ENCODE results near the gene RFESD. TPM values are rescaled to one million over a fixed set of nuclear protein-coding genes. Genes with fewer than 3 reads are reported as not detected.

The RFESD gene
- polyA plus RNA-seq, 1 donor from 2014 or later = 4.1 TPM

- no peaks in the 10 kb centered on the region for H3K27me3 Mint-ChIP-seq
- H3K27ac Mint-ChIP-seq = no peak overlapping the region
- H3K9me3 Mint-ChIP-seq = peaks cover 0 to 1% (median 0%) of the 10 kb centered on the region in 3 donors
- H3K36me3 Mint-ChIP-seq = no peaks in the 10 kb centered on the region
- no peak overlapping the region for H3K4me3 Mint-ChIP-seq
- H3K4me1 Mint-ChIP-seq = peaks cover 0 to 1% (median 0%) of the 10 kb centered on the region in 3 donors
Observed at GRCh38 chr5:95667061-95667618, 20.6 kb downstream of the RFESD start.

DNA sequence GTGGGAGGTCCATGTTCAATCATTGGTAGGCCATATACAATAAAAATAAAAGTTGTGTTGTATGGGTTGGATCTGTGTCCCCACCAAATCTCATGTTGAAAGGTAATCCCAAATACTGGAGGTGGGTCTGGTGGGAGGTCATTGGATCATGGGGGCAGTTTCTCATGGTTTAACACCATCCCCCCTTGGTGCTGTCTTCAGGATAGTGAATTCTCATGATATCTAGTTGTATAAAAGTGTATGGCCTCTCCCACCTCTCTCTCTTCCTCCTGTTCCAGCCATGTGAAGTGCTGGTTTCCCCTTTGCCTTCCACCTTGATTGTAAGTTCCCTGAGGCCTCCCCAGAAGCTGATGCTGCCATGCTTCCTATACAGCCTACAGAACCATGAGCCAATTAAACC lies 21.1 kb downstream of the RFESD start:
- Mint-ChIP-seq H3K27me3 (no peaks in the 10 kb centered on the region), H3K9me3 (peaks cover 0 to 1% (median 0%) of the 10 kb centered on the region in 3 donors), H3K36me3 (no peaks in the 10 kb centered on the region), H3K27ac (no peak overlapping the region), H3K4me1 (peaks cover 0 to 1% (median 0%) of the 10 kb centered on the region in 3 donors), H3K4me3 (no peak overlapping the region)

GRCh38 chr5:95668216-95668615 lies 21.6 kb downstream of the RFESD start:
- peaks cover 0 to 1% (median 0%) of the 10 kb centered on the region in 3 donors for H3K9me3 Mint-ChIP-seq
- H3K27me3 Mint-ChIP-seq = no peaks in the 10 kb centered on the region
- peaks cover 0 to 1% (median 0%) of the 10 kb centered on the region in 3 donors for H3K4me1 Mint-ChIP-seq
- no peak overlapping the region for H3K4me3 Mint-ChIP-seq
- H3K36me3 Mint-ChIP-seq = no peaks in the 10 kb centered on the region
- H3K27ac Mint-ChIP-seq = no peak overlapping the region

DNA sequence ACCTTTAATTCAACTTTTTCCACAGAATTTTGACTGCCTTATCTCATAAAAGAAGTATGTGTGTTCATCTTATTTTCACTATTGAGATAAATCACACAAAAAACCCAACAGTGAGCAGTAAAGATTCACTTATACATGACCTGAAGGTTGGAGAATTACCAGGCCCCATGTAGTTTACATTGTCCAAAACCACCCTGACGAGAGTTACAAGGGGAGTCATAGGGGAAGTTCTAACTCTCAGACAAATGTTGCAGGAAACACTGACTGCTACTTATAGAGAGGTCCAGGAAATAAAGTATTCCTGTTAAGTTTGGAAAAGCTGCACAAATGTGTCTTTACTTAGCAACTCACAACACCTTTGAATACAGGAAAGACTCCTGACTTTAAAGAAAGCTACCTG lies 22.2 kb downstream of the RFESD start:
- no peaks in the 10 kb centered on the region for H3K36me3 Mint-ChIP-seq
- H3K9me3 Mint-ChIP-seq = peaks cover 0 to 1% (median 0%) of the 10 kb centered on the region in 3 donors
- no peaks in the 10 kb centered on the region for H3K27me3 Mint-ChIP-seq
- no peak overlapping the region for H3K4me3 Mint-ChIP-seq
- H3K4me1 Mint-ChIP-seq = peaks cover 0 to 1% (median 0%) of the 10 kb centered on the region in 3 donors
- no peak overlapping the region for H3K27ac Mint-ChIP-seq

GRCh38 chr5:95669540-95669939 lies 23.0 kb downstream of the RFESD start:
- H3K36me3 Mint-ChIP-seq = no peaks in the 10 kb centered on the region
- H3K27ac Mint-ChIP-seq = no peak overlapping the region
- no peaks in the 10 kb centered on the region for H3K4me1 Mint-ChIP-seq
- peaks cover 0 to 1% (median 0%) of the 10 kb centered on the region in 3 donors for H3K9me3 Mint-ChIP-seq
- H3K4me3 Mint-ChIP-seq = no peak overlapping the region
- no peaks in the 10 kb centered on the region for H3K27me3 Mint-ChIP-seq

DNA sequence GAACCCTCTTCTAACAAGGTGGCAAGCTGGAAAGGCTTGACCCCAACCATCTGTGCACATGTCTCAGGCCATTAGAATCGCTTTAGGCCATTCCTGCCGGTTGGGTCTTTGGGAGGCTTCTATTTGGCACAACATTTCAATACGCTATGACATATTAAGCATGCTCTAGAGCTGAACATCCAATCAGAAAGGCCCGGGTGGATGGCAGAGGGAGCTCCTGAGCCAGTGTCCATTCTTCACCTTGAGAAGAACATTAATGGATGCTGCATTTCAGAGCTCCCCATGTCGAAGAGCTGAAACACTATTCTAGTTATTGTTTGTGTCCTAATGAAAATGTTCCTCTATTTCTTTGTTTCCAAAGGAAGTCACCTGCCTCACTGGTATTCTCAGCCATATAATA lies 23.4 kb downstream of the RFESD start:
- Mint-ChIP-seq H3K4me1 (no peaks in the 10 kb centered on the region), H3K36me3 (no peaks in the 10 kb centered on the region), H3K27me3 (no peaks in the 10 kb centered on the region), H3K9me3 (peaks cover 0 to 1% (median 0%) of the 10 kb centered on the region in 3 donors), H3K27ac (no peak overlapping the region), H3K4me3 (no peak overlapping the region)

DNA sequence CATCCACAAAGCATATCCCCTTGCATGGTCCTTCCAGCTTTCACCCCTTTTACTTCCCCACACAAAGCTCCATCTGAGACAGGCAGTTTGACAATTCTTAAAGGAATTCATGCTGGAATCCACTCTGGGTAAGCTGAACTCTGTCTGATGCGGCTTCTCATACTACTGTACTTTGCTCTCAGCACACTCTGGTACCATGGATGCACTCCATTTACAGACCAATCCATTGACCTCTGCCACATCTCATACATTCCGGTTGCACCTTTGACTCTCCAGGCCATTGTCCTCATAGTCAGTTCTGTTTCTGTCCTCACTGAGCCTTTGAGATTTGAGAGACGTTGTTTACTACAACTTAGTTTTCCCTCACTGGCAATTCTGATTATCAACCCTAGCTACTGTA lies 24.0 kb downstream of the RFESD start:
- Mint-ChIP-seq H3K4me1 (no peaks in the 10 kb centered on the region), H3K36me3 (no peaks in the 10 kb centered on the region), H3K27ac (no peak overlapping the region), H3K27me3 (no peaks in the 10 kb centered on the region), H3K4me3 (no peak overlapping the region), H3K9me3 (peaks cover 0 to 1% (median 0%) of the 10 kb centered on the region in 3 donors)

GRCh38 chr5:95671826-95672225 lies 25.2 kb downstream of the RFESD start:
- Mint-ChIP-seq H3K9me3 (peaks cover 0 to 1% (median 0%) of the 10 kb centered on the region in 3 donors), H3K4me3 (no peak overlapping the region), H3K4me1 (no peaks in the 10 kb centered on the region), H3K27me3 (no peaks in the 10 kb centered on the region), H3K27ac (no peak overlapping the region), H3K36me3 (no peaks in the 10 kb centered on the region)

GRCh38 chr5:95672641-95673040 lies 26.1 kb downstream of the RFESD start:
- Mint-ChIP-seq H3K27ac (no peak overlapping the region), H3K36me3 (no peaks in the 10 kb centered on the region), H3K4me1 (no peaks in the 10 kb centered on the region), H3K9me3 (peaks cover 0 to 1% (median 0%) of the 10 kb centered on the region in 3 donors), H3K4me3 (no peak overlapping the region), H3K27me3 (no peaks in the 10 kb centered on the region)

DNA sequence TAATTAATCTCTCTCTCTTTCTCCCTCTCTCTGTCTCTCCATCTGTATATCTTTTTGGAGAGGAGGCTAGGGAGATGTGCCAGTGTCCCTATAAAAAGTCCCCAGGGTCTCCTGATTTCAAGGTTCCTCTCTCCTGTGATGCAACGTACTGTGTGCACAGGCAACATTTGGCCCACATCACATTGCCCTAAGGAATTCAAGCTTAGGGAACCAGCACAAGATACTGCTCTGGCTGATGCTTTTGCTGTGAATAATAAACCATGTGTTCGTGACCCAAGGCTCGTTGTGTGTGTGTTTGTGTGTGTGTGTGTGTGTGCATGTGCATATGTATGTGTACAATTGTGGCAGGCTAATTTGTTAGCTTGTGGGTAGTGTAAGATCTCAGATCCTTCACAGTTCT lies 26.5 kb downstream of the RFESD start:
- Mint-ChIP-seq H3K9me3 (no peaks in the 10 kb centered on the region), H3K36me3 (no peaks in the 10 kb centered on the region), H3K4me1 (no peaks in the 10 kb centered on the region), H3K27me3 (no peaks in the 10 kb centered on the region), H3K27ac (no peak overlapping the region), H3K4me3 (no peak overlapping the region)

DNA sequence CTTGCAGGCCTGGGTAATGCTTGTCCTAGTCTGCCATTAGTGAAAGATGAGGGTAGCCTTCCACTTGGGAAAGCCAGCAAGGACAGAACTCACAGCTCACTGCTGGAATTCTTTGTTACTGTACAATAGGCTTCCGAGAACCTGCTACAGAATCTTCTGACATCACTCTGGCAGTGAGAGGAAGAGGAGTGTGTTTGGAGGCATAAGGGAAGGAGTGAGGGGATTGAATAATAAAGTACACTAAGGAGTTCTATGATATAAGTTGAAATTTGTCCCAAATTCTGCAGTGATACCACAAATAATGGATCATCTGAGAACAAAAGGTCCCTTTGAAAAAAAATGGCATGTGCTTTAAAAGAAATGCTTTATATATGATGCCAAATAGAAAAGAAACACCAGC lies 36.3 kb downstream of the RFESD start, which contains the start of gene SPATA9:
Gene SPATA9 (minus strand): TSS at position 101 of the 400 bp plus-strand sequence. CDS start 137 bp downstream, outside the sequence.
- Mint-ChIP-seq H3K9me3 (no peaks in the 10 kb centered on the region), H3K27ac (peak within 1 kb of the TSS in 1 of 3 donors; percentile 21), H3K36me3 (no peaks in the 10 kb centered on the region), H3K4me1 (no peaks in the 10 kb centered on the region), H3K4me3 (no peak within 1 kb of the TSS), H3K27me3 (peaks cover 13% of the 10 kb centered on the region)

DNA sequence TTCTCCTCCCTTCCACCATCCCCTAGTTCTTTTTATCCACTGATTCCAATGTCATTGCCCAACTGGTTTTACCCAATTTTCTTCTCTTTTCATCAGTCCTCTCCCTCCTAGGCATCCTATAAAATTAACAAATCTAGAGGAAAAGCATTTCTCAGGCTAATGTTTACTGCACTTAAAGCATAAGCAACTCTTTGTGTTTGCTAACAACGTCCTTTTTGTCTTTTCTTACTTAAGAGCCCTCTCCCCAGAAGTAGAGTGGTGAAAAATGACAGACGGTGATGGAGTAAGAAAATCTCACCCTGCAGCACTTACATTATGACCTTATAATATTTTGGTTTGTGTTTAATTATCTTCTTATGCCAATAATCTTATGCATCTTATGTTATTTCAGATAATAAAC lies 37.8 kb downstream of the RFESD start:
- no peaks in the 10 kb centered on the region for H3K9me3 Mint-ChIP-seq
- H3K27me3 Mint-ChIP-seq = peaks cover 13% of the 10 kb centered on the region
- no peak overlapping the region for H3K27ac Mint-ChIP-seq
- no peaks in the 10 kb centered on the region for H3K4me1 Mint-ChIP-seq
- H3K4me3 Mint-ChIP-seq = no peak overlapping the region
- no peaks in the 10 kb centered on the region for H3K36me3 Mint-ChIP-seq

GRCh38 chr5:95686651-95687050 lies 40.1 kb downstream of the RFESD start:
- no peaks in the 10 kb centered on the region for H3K36me3 Mint-ChIP-seq

GRCh38 chr5:95689680-95690079 lies 43.1 kb downstream of the RFESD start:
- no peaks in the 10 kb centered on the region for H3K36me3 Mint-ChIP-seq
- H3K4me3 Mint-ChIP-seq = no peak overlapping the region
- H3K27me3 Mint-ChIP-seq = peaks cover 3% of the 10 kb centered on the region
- no peaks in the 10 kb centered on the region for H3K4me1 Mint-ChIP-seq
- H3K27ac Mint-ChIP-seq = no peak overlapping the region
- H3K9me3 Mint-ChIP-seq = peaks cover 0 to 2% (median 0%) of the 10 kb centered on the region in 3 donors

More at GRCh38 chr5:95686651-95687050, 40.1 kb downstream of the RFESD start:
- H3K27me3 Mint-ChIP-seq = peaks cover 11% of the 10 kb centered on the region
- no peaks in the 10 kb centered on the region for H3K4me1 Mint-ChIP-seq
- peaks cover 0 to 2% (median 0%) of the 10 kb centered on the region in 3 donors for H3K9me3 Mint-ChIP-seq
- H3K4me3 Mint-ChIP-seq = no peak overlapping the region
- no peak overlapping the region for H3K27ac Mint-ChIP-seq

- Mint-ChIP-seq H3K4me3 (no peak overlapping the region), H3K4me1 (no peaks in the 10 kb centered on the region), H3K27me3 (peaks cover 5% of the 10 kb centered on the region), H3K27ac (no peak overlapping the region), H3K36me3 (no peaks in the 10 kb centered on the region), H3K9me3 (peaks cover 0 to 2% (median 0%) of the 10 kb centered on the region in 3 donors)
Observed at GRCh38 chr5:95690333-95690732, 43.8 kb downstream of the RFESD start.
